ENCODE data around the gene KIF11.
"Not testable (repeated sequence)": the region's sequence is repeated elsewhere in the genome, so short reads cannot be mapped to it uniquely, and the experiment has no call there.

The KIF11 gene

GRCh38 chr10:92591550-92592022, 1.3 kb upstream of the KIF11 start:
- peak; percentile 89 for DNase-seq

DNA sequence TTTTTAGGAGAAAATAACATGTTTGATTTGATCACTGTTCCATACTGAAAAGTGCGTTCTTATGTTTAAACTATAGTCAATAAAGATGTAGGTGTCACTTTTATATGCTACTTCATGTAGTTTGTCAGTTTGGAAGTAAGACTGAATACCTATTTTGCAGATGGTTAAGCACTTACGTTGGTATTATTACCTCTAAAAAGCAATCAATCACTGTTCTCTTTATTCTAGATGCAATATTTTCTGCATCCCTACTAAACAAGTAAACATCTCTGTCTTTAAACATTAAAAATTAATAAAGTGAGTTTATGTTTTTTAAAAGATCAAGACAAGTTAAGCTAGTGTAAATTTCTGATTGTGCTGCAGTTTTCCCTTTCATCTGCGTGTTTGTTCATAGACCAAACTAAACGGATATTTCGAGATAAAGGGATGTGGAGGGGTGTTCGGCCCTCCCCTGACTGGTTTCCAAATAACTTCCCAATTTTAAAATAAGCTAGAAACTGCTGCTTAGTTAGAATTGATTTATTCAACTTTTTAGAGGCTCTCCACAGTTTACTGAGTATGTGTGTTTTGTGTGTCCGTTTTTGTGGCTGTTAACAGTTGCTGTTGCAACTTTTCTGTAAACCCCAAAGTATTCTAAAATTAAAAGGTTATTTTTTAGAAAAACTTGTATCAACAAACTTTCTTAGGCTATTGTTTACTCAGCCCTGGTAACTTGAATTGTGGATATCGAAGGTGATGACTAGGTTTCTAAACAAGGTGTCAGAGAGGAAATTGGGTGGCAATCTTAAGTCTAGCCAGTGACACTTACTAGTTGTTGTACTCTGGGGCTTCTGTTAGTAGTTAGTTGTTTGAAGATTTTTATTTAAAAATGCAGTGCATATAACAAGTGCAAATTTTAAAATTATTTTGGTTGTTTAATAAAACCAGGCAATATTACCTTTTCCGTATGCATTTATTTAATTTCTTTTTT, 974 bp downstream of the KIF11 start:
- DNase-seq, result no peak

- no peak for DNase-seq
These were observed 2.6 kb downstream of the KIF11 start for GRCh38 chr10:92595505-92595904.

GRCh38 chr10:92598321-92598720, 5.4 kb downstream of the KIF11 start:
- no peak for DNase-seq

DNA sequence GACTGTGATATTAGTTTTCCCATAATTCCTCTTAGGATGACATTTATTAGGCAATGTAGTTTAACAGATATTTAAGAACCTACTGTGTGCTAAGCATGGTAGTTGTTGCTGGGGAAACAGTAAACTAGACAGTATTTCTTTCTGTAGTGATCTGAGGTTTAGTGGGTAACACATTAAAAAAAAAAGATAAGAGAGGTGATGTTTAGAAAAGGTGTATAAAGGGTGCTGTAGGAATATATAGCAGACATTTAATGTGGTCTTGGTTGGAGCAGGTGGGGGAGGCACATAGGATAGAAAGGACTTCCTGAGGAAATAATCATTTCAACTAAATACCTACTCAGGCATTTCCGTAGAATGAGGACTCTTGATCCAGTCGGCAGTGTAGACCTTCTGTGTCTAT, 11.9 kb downstream of the KIF11 start:
- no peak for DNase-seq

GRCh38 chr10:92615515-92615914, 22.6 kb downstream of the KIF11 start:
- no peak for DNase-seq

DNA sequence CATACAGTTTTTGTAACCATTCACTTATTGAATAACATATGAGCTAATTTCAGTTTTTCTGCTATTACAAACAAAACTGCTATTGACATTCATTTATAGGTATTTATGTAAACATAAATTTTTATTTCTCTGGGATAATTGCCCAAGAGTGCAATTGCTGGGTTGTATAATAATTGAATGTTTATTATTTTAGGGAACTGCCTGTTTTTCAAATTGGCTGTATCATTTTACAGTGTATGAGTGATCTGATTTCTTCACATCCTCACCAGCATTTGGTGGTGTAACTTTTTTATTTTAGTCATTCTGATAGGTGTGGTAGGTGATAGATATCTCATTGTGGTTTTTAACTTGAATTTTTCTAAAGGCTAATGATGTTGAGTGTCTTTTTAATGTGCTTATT, 26.4 kb downstream of the KIF11 start:
- DNase-seq, result no peak

GRCh38 chr10:92627845-92628480, 35.0 kb downstream of the KIF11 start:
- DNase-seq, result no peak

DNA sequence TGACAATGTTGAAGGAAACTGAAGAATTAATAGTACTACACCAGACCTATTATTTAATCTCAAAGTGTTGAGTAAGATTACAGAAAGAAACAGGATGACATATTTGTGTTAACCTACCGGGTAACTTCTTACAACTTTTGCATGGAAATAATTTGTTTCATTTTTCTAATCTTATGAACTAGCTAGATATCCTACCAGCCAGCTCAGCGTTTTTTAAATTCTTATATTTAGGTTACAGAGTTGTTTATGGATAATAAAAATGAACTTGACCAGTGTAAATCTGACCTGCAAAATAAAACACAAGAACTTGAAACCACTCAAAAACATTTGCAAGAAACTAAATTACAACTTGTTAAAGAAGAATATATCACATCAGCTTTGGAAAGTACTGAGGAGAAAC, 37.0 kb downstream of the KIF11 start:
- DNase-seq, result no peak

DNA sequence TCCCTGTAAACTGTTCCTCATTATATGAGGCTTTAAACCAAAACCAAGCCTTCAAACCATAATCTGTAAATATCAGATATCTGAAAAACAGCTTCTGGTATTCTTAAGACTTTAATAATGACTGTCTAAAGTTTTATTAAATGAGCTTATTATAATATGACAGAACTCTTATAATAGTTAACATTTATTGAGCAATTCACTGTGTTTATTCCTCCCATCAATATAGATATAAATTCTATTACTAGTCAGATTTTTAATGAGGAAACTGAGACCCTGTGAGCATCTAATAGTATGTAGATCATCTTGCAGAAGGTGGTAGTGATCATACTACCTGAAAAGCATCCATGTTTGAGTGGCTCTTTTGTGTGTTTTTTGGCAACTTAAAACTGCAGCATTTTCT, 45.1 kb downstream of the KIF11 start:
- DNase-seq, result no peak

DNA sequence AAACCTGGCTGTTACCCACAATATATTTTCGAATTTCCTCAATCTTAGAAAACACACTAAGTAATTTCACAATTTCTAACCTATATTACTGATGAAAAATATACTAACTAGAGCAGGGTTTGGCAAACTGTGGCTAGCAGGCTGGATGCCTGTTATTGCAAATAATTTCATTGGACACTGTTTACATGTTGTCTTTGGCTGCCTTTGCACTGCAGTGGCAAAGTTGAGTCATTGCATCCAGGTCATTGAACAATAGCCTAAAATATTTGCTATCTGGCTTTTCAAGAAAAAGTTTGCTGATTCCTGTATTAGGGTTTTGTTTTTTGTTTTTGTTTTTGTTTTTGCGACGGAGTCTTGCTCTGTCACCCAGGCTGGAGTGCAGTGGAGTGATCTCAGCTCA, 47.2 kb downstream of the KIF11 start:
- DNase-seq, result no peak

GRCh38 chr10:92641492-92641891, 48.6 kb downstream of the KIF11 start:
- DNase-seq, result no peak

- no peak for DNase-seq
These were observed 52.0 kb downstream of the KIF11 start for GRCh38 chr10:92644921-92645320.

- DNase-seq, result not testable (repeated sequence)
These were observed 57.9 kb downstream of the KIF11 start for GRCh38 chr10:92650864-92651263.

DNA sequence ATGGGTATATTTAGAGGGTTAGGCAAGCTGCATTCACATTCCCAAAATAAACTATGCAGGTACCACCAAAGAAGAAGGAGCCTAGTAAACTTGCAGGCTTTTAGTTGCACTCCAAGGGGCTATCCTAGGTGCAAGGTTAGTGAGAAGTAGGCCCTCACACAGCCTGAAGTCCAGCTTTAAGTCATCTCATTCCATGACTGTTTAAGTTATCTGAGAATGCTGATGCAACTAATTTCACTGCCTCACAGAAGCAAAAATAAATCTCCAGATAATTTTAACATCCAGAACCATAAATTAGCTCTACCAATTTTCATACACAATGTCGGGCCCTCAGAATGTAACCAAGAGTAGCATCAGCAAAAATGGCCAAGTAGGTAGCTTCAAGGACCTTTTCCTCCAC, 62.5 kb downstream of the KIF11 start:
- DNase-seq, result no peak

DNA sequence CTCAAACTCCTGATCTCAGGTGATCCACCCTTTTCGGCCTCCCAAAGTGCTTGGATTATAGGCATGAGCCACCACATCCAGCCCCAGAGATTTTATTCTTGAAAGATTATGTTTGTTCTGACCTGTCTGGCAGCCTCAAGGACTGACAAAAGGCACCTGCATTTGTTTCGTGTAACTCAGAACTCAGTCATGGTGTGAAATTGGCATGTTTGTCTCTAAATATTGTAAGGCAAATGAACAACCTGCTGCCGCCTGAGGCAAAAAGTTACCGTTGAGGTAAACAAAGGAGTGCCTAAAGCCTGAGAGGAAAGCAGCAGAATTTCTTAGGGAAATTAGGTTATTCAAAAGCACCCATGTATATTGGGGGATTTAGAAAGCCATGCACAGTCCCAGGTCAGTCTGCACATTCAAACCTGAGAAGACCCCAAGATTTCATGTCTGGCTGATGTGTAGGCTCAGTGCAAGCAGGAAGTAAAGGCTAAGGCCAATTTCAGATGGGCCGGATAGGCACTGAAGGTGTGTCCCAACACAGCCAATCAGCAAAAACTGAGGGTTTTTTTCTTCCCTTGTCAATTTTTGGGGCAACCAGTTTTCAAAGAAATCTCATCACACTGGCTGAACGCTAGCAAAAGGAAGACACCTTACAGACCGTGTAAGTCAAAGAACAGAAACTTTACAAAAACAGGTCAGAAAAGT, 63.5 kb downstream of the KIF11 start:
- DNase-seq, result no peak

DNA sequence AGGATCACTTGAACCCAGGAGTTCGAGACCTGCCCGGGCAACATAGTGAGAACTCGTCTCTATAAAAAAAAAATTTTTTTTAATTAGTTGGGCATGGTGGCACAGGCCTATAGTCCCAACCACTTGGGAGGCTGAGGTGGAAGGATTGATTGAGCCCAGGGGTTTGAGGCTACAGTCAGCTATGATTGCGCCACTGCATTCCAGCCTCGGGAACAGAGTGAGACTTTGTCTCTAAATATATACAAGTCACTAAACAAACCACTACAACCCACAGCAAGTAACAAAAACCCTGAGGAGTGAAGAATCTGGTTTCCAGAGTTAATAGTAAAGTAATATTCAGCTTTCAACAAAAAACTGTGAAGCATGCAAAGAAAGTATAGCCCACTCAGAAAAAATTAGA, 64.1 kb downstream of the KIF11 start:
- DNase-seq, result no peak

DNA sequence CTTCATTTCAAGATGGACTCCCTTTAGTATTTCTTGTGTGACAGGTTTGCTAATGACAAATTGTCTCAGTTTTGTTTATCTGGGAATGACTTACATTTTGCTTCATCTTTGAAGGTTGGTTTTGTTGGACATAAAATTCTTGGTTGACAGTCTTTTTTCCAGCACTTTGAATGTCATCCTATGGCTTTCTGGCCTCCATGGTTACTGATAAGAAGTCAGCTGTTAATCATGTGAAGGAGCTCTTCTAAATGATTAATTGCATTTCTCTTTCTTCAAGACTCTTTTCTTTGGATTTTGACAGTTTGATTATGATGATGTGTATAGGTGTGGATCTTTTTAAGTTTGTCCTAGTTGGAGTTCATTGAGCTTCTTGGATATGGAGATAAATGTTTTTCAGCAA, 69.9 kb downstream of the KIF11 start:
- DNase-seq, result no peak

DNA sequence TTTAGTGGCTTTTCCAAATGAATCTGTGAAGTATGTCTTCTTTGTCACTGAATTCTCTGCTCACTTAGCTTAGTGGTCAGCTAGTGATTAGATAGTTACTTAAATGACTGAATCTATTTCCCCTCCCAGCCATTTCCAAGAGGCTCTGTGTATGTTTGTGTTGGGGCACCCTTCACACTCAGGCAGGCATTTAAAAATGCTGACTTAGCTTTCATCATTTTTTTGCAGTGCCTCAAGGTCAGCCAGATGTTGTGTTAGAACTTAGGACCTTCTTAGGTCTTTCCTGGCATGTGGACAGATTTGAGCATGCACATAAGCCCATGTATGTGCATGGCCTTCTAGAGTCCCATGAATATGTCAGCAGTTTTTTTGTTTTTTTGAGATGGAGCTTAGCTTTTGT, 71.4 kb downstream of the KIF11 start:
- DNase-seq, result no peak

- no peak for DNase-seq
These were observed 74.1 kb downstream of the KIF11 start for GRCh38 chr10:92667078-92667477.

DNA sequence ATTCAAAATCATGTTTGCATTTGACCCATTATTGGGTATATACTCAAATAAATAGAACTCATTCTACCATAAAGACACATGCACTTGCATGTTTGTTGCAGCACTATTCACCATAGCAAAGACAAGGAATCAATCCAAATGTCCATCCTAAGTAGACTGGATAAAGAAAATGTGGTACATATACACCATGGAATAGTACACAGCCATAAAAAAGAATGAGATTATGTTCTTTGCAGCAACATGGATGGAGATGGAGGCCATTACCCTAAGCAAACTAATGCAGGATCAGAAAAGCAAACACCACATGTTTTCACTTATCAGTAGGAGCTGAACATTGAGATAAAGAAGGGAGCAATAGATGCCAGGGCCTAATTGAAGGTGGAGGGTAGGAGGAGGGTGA, 84.8 kb downstream of the KIF11 start:
- no peak for DNase-seq

DNA sequence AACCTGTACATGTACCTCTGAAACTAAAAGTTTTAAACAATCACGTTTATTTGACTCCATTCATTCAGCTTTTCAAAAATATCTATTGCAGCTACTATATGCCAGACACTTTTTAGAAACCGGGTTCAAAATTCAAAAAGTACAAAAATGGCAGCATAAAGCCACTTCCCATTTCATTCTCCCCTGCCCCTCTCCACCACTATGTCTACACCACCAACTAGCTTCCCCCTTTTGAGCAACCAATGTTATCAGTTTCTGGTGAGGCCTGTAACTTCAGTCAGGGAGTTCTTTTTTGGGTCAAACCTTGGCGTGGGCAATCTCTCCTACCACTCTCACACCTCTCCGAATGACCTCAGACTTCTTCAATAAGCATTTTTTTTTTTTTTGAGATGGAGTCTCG, 85.3 kb downstream of the KIF11 start:
- no peak for DNase-seq

- no peak for DNase-seq
These were observed 88.4 kb downstream of the KIF11 start for GRCh38 chr10:92681306-92681834.

- DNase-seq, result no peak
These were observed 95.6 kb downstream of the KIF11 start for GRCh38 chr10:92688573-92688926.
